ENCODE data around the gene RPTOR.
"Not testable (repeated sequence)": the region's sequence is repeated elsewhere in the genome, so short reads cannot be mapped to it uniquely, and the experiment has no call there.

RPTOR gene

DNA sequence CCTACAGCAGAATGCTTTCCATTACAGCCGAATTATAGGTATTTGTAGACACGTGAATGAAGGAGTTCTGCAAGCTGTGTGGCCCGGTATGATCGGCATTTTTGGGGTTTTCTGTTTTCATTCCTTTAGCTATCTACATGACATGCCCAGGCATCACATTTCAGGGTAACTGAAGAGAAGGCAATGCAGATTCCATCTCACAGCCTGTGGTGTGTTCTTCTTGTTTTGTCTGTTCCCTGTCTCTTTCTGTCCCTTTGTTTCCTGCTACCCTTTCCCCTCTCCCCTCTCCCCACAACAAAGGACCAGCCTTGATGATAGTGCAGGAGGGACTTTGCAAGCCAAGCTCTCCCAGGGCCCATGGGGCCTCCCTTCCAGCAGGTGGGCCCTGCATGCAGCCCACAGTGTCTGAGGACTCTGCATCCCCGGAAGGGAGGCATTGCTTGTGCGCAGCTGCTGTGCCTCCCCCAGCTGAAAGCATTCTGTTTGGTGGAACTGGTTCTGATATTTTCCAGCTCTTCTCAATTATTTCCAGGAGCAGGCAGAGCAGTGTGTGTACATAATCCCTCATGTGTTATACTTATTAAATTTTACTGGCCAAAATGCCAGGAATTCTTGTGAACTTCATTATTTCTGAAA is 207.4 kb downstream of the RPTOR start:
- no peak for DNase-seq

DNA sequence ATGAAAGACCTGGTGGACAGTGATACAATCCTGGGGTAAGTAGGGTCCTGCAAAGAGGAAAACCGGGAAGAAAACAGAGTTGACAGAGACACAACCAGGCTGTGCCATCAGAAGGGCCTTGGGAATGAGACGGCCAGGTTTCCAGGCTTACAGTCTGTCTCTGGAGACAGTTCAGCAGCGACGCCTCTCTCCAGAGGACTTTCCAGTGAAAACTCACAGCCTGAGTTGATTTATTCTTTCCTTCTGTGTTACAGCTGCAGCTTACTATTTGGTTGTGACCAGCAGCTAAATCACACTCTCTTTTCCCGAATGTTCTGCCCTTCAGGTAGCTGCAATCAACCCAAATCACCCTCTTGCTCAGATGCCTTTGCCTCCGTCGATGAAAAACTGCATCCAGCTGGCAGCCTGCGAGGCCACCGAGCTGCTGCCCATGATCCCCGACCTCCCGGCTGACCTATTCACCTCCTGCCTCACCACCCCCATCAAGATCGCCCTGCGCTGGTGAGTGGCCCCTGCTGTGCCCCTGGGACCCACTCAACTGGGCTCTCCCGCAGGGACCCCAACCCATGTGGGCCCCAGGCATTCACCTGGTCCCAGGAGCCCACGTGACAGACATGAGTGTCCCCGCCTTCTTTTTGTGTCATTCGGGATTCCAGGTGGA is 209.2 kb downstream of the RPTOR start:
- no peak for DNase-seq

GRCh38 chr17:80754846-80755245 is 210.2 kb downstream of the RPTOR start:
- no peak for DNase-seq

DNA sequence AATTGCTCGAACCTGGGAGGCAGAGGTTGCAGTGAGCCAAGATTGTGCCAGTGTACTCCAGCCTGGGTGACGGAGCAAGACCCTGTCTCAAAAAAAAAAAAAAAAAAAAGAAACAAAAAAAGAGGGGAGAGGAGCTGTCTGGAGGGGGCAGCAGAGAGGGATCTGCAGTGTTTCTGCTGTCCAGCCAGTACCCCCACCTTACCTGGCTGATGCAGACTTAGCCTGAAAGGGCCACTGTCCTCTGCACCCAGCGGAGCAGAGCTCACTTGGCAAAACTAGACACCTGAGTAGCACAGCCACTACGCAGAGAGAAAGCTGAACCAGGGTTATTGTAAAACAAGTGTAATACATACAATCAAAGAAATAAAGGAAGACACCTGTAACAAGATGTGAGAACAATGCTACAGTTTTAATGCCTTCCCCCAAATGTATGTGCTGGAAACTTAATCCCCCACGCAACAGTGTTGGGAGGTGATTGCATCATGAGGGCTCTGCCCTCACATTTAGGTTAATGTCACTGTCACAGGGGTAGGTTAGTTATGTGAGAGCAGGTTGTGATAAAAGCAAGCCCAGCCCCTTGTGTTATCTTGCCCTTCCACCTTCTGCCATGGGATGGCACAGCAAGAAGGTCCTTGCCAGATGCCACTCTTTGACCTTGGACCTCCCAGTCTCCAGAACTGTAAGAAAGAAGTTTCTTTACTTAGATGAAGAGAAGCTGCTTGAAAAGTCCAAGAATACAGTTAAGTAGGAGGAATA is 211.2 kb downstream of the RPTOR start:
- no peak for DNase-seq

DNA sequence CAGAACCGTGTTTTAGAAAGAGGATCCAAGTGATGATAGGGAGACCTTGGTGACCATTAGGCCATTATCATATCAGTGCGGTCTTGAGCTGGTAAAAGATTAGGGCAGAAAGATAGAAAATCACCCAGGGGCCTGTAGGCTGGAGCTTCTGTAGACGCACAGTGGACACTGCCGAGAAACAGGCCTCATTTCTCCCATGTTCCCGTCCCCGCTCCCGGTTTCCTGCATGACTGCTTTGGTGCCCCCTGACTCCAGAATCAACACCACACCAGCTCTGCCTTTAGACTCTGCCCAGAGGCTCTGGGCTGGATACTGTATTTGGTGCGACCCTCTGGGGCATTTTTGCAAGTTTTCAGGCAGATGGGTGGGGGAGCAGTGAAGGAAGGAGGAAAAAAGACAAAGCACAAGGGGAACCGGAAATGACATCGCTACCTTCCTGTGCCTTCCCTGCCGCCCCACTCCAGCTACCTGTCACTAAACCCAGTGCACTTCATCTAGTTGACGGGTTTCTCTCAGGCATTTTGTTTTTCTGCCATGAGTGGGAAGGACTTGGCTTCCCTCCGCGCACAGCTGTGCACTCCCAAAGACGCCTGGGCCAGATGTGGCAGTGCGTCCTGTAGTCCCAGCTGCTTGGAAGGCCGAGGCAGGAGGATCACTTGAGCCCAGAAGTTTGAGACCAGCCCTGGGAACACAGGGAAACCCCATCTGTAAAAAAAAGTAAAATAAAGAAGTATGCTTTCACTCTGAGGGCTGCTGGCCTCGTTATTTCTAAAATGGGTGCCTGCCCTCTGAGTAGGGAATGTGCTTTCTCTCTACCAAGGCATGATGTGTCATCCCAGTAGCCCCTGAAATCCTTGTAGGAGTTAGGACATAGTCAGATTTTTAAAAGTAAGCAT is 214.1 kb downstream of the RPTOR start:
- DNase-seq: no peak

DNA sequence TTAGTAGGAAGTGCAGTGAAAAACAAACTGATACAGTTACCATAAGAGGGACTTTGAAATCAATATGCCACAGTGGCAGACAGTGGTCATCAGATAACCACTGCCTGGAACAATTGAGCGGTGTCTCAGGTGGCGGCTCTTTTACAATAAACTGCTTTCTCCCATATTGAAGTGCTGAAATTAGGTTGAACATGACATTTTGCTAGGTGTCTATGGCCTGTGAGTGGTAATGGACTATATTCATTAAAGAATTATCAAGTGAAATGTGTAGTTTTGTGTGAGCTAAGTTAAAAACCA is 214.7 kb downstream of the RPTOR start:
- DNase-seq: no peak

DNA sequence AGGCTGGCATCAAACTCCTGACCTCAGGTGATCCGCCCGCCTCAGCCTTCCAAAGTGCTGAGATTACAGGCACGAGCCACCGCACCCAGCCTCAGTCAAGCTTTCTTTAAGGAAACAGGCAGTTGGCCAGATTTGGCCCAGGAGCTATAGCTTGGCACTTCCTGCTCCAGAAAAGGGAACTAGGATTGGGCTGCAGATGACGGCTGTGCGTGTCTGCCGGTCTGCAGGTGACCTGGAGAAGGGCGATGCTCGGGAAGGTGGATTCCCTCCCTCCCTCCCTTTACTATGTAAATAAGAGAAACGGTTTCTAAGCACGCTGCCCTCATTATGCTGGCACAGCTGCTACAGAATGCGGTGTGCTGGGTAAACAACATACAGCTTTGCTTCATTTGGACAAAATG is 215.9 kb downstream of the RPTOR start:
- no peak for DNase-seq

- DNase-seq: no peak
Observed at GRCh38 chr17:80761110-80761871, 216.7 kb downstream of the RPTOR start.

- DNase-seq: no peak
Observed at GRCh38 chr17:80762076-80762475, 217.4 kb downstream of the RPTOR start.

GRCh38 chr17:80763293-80763867 is 218.7 kb downstream of the RPTOR start:
- DNase-seq: no peak

DNA sequence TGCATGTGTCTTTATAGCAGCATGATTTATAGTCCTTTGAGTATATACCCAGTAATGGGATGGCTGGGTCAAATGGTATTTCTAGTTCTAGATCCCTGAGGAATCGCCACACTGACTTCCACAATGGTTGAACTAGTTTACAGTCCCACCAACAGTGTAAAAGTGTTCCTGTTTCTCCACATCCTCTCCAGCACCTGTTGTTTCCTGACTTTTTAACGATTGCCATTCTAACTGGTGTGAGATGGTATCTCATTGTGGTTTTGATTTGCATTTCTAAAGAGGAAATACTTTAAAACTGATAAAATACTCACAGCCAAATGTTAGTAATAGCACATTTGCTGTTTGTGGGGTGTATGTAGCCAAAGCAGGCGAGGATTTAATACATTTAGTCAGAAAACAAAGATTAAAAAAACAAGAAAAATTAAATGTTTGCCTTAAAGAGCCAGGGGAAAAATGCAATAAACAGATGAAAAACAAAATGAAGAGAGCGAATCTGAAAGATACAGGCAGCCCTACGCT is 220.0 kb downstream of the RPTOR start:
- DNase-seq: not testable (repeated sequence)

DNA sequence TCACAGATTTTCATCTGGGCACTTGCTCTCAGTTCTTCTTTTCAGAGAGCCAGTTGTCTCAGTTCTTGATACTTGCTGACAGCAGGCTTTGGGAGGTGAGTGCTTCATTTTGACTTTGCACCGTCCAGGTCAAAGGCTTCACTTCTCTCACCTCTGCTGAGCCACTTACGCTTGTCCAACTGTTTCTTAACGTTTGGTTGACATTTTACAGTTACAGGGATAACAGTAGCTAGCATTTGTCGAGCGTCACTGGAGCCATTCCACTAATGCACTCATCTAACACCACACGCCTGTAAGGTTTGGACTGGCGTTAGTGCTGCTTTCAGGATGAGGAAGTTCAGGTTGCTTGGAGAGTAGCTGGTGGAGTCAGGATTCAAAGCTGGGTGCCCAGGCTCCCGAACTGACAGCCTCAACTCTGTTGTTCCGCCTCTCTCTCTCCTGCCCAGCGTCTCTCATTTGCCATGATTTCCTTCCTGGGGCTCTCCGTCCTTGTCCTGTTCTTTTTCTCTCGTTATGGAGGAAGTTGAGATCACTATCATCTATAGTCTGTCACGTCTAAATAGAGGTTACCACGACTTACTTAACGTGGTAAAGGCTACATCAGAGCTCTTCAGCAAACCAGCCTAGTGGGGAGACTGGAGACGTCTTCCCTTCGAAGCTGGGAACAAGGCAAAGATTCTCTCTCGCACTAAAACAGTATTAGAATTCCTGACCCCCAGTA is 220.8 kb downstream of the RPTOR start:
- DNase-seq: no peak

GRCh38 chr17:80766290-80766855 is 221.7 kb downstream of the RPTOR start:
- DNase-seq: no peak

DNA sequence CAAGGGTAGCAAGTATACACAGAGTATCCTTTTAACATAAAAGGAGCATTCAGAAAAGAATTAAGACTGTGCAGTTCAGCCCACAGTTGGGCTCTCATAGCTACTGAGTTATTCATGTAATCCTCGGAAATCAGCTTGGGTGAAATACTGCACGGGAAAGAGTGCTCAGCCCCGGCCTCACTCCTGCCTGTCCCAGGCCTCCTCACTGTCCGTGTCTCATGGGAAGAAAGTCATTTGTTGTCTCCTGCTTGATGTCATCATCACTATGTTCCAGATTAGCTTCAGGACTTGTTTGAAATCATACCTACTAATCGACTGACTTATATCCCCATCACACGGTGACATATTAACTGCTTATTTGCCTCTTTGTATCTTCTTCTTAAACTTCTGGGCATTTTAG is 223.8 kb downstream of the RPTOR start:
- no peak for DNase-seq

- no peak for DNase-seq
Observed at GRCh38 chr17:80768936-80769335, 224.3 kb downstream of the RPTOR start.

DNA sequence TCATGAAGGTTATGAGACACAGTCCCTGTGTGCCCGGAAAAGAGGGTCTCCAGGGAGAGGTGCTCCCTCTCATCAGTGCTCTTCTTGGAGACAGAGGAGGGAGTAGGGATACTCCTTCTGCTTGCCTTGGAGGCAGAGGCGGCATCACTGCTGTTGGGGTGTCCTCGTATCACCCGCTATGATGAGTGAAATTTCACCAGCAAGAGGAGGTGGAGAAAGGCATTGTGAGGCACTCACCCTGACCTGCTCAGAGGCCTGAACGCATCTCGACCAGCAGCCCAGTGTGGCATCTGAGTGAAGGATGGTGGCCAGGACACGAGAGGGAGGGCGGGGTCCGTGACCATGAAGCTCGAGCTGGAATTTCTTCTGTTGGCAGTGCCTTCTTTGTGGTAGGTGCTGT is 224.9 kb downstream of the RPTOR start:
- DNase-seq: no peak

DNA sequence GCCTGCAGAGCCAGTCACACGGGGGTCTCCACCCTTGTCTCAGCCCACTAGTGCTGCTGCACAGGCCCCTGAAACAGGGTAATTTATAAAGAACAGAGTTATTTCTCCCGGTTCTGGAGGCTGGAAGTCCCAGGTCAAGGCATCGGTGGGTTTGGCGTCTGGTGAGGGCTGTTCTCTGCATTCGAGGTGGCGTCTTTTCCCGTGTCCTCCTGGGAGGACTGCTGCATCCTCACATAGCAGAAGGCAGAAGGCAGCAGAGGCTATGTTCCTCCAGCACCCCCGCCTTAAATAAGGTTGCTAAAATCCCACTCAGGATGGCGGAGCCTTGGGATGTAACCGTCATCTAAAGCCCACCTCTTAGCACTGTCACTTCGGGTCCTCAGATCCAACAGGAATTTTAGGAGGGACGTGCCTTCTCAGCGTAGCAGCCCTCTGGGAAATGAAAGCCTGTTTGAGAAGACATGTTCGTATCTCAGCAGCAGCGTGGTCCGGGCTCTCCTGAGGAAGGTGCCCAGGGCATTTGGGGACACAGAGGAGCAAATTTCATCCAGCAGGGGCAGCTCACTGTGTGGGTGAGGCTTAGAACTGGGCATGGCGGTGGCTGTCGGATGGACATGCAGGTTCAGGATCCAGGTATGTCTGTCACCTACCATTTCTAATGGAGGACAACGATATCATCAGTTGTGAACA is 225.4 kb downstream of the RPTOR start:
- no peak for DNase-seq

GRCh38 chr17:80770881-80771611 is 226.4 kb downstream of the RPTOR start:
- no peak for DNase-seq

GRCh38 chr17:80771612-80772005 is 227.0 kb downstream of the RPTOR start:
- DNase-seq: no peak

DNA sequence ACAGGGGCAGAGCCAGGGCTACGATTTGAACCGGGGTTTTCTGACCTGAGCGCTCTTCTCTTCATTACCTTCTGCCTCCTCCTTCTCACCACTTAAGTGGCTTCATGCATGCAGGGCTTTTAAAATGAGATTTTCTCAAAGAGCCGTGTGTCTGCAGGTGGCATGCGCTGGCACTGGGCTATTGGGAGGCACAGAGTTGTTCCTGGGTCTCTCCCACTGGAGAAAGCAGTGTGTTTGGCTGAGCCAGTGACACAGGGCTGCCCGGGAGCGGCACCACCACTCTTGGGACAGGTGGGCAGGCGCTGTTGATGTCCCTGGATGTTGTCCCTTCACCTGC is 228.2 kb downstream of the RPTOR start:
- DNase-seq: no peak
